DMS79 treated with DMSO at 0.1 percent for 48 hours (cell line): ENCODE results near the gene TGFBI.

Source experiments
- DNase-seq: peaks from one replicate; lab custom pipeline; 2025; lab: John Stamatoyannopoulos, UW

The TGFBI gene

DNA sequence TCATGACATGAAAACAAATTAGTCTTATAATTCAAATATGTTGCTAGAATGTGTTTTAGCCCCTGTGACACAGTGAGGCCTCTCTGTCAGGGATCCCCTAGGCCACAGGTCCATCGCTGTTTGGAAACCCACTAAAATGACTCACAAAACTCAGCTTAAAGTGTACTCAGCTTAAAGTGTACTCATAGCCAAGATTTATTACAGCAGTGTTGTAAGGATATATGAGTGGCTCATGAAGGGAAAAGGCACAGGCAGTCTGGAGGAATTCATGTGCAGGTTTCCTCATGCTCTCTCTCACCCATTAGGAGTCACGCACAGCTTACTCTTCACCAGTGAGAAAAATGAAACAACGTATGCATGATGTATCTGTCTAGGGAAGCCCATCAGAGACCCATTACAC is 24.4 kb upstream of the TGFBI start:
- DNase-seq, result no peak

DNA sequence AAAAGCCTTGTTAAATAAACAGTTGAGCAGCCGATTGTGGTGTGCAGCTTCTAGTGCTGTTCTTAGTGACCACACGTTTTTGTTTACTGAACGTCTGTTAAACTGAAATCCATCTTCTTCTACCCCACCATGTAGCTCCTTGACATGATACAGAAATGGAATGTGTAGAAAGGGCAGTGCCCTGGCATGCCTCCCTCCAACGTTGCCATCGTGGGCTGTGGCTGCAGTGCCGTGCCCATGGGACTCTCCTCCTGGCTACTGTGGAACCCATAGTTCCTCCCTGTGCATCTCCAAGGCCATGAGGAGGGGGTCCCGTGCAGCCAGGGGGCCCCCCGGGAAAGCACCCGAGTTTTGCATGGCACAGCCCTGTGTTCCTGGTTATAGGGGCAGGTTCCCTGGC is 23.3 kb upstream of the TGFBI start:
- DNase-seq, result no peak

DNA sequence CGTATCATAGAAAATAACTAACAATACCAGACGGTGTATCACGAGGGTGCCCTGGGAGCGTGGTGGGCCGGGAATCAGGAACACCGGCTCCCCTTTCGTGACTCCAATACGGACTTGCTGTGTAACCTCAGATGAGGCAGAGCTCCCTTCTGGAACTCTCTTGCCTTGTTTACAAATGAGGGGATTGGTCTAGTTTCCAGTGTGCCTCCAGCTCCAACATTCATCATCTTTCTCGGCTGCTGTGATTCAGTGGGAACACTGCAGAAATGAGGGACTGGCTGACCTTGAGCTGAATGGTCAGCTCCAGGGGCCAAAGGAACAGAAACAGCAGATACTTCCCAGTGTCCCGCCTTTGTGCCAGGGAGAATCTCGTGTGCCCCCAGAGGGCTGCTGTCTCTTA is 22.6 kb upstream of the TGFBI start:
- DNase-seq, result no peak

DNA sequence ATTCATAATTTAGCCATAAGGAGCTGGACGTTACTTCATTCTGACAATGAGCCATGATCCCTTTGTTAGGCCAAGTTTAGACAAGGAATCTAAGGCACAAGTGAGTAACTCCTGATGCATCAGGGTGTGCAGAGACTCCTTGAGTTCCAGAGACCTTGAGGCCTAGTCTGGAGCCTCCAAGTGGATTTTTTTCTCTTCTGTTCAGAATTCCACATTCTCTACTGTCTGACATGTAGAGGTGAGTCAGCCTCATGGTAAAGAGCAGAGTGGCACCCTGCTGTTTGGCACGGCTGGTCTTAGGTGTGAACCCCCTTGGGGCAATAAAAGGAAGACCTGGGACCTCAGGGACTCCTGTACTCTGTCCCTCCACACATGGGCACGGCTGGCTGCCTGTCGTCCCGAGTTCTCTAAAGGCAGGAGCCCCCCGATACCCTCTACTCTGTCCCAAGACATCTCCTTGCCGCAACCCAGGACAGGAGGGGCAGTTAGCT is 22.0 kb upstream of the TGFBI start:
- no peak for DNase-seq

DNA sequence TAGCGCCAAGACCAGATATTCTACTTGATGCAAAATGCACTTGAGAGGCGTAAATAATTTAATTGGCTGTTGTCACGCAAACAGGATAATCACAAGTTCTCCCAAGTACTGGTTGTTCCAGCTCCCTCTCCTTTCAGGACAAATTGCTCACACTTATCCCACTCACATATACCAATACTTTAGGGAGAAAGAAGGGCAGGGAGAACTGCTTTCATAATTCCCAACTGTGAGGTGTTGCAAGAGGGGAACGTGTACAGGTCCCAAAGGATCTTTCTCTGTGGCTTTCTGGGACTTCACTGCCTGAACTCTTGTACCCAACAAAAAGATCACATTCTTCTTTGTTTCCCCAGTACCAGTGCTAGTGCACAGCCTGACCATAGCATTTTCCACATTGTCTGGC is 21.5 kb upstream of the TGFBI start:
- DNase-seq, result no peak

DNA sequence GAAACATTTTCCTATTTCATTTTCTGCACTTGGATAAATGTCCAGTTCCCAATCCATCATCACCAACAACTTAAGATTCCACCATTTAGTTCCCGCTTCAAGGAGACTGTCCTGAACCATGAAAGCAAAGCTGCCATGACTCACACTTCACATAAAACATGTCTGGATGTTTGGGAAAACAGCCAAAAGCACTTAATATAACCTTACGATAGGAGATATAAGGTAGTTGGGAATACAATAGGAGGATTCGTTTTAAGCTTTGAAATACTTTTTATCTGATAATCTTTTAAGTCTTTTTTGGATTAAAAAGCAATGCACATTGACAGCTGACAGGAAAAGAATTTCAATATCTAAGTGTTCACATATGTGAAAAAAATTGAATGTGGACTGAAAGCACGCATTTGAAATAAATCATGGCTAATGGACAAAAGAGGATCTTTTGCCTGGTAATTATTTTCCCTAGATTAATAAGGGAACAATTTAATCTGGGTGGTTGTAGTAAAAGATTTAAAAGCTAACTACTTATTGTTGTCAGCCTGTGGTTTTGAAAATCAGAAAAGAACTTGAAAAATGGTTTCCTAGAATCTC is 17.3 kb upstream of the TGFBI start:
- peak; percentile 25 for DNase-seq

DNA sequence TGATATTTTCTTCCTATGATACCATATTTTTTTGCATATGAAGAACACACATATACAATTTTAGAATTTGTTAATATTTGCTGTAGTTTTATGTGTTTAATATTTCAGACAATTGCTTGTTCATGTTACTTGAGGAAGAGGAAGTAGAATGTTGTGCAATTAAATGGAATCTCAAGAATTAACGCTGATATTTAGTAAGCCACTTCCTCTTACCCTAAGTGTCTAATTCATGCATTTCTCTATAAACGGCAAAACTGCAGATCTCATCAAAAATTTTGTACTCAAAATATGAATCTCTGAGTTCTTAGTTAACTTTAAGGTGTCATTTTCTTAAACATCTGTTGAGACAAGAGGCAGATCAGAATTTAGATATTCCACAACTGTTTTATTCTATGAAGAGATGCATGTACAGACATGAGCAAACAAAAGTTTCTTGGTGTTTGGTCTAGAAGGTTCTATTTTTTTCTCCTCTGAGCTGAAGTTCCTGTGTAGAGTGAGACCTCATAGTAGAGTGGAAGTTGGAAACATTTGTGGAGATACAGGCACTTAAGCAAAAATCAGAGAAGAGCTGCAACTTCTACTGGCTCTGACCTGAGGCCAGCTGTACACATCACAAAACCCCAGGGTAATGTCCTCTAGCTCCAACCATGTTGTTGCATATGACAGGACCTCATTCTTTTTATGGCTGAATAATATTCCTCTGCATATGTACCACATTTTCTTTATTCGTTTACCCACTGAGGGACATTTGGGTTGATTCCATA is 16.6 kb upstream of the TGFBI start:
- no peak for DNase-seq

DNA sequence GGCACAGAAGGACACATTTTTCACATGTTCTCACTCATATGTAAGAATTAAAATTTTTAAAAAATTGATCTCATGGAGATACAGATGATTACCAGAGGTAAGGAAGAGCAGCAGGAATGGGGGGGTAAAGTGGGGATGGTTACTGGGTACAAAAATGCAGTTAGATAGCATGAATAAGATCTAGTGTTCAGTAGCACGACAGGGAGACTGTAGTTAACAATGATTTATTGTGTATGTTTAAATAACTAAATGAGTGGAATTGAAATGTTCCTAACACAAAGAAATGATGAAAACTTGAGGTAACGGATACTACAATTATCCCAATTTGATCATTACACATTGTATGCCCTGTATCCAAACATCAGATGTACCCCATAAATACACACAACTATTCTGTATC is 15.2 kb upstream of the TGFBI start:
- DNase-seq, result no peak

DNA sequence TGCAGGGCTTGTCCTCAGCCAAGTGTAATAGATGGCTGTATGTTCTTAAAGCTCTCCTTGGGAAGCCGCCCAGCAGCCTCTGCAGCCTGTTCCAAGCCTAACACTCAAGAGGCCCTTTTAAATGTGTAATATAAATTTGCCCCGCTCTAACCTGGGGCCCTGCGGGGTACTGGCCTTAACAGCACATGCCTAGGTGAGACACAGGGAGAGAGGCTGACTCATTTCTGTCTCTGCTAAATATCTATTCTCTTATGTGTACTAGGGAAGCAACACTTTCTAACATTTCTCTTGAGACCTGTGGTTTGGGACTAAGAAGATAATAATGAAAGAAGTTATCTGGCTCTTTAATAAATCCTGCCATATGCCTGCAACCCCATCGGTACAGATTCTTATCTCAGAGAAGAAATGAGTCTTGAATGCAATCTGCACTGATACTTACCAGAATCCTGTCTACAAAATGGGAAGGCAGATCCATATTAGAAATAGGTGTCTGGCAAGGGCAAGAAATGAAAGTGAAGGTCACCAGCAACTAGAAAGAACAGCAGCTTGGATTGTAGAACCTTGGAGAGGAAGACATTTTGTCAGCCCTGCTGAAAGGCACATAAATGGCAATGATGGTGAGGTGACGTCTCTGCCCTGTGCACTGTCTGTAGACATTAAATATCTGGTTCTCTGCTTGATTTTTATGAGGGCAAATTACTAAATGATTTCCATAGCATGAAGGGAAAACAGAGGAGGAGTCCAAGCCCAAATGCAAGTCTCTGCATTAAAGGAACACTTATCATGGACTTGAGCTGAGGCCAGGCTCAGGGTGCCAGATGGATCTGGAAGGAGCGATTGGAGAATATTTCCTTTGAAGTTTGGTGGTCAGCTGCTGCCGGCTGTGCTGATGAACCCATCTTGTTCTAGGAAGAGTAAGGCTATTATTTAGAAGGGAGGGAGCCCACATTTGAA is 14.5 kb upstream of the TGFBI start:
- no peak for DNase-seq

DNA sequence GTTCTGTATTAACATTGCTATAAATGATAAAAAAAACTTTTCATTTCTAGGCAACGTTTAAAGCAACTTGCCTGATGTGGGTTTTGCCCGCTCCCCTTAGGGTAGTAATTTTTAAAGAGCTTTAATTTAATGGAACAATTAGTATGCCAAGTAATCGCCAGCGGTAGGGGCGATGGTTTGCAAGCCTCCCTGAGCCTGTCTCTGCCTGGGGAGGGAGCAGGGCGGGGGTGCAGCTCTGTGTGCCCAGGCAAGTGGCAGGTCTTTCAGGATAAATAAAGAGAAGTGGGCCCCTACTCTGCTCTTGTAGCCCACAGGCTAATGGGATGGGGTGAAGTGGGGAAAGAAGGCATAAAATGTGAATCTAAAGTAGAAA is 13.8 kb upstream of the TGFBI start:
- DNase-seq, result no peak

DNA sequence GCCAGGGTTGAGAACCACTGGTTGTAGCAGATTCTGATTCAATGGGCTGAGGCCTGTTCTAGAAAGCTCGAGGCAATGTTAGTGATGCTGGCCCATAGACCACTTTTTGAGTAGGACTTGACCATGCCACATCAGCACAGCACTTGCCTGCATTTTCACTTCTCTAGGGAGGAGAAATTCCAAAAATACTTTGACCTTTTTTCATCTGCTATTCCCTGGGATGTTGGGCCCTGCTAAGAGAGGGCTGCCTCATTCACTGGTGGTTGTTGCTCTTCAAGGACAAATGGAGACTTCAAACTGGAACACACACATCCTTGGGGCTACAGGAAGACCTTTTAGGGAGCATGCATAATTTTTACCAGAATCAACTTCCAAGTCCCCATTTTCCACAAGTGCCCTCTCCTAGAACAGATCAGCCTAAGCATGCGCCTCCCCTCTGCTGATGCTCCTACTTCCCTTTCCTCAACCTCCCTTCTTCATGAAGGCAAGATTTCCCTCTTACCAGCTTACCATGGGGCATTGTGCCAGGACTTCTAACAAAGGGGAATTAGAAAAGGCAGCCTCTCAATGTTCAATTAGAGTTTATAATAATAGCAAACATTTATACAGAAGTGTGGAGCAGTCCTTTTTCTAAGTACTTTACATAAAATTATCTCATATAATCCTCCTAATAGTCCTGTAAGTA is 12.7 kb upstream of the TGFBI start:
- no peak for DNase-seq

DNA sequence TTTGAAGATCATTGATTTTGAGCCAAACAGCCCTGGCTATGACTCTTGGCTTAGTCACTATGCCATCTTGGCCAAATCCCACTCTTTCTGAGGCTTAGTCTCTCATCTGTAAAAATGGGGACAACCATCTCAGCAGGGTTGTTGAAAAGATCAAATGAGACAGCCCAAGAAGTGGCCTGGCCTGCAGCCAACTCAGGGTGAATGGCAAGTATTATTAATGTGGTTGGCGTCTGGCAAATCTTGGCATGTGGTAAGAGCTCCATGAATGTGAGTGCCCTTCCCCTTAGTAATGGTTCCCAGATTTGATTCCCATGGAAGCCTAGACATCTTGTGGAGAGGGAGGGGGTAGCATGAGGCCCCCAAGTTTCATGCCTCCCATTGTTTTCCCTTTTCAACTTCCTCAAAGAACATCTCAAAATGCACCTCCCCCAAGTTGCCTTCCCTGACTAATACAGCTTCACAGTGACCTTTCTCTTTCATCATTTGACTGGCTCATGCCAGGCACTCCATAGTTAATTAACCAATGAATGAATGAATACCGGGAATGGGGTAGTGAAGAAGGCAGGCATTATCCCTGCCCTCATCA is 11.8 kb upstream of the TGFBI start:
- peak; percentile 53 for DNase-seq

DNA sequence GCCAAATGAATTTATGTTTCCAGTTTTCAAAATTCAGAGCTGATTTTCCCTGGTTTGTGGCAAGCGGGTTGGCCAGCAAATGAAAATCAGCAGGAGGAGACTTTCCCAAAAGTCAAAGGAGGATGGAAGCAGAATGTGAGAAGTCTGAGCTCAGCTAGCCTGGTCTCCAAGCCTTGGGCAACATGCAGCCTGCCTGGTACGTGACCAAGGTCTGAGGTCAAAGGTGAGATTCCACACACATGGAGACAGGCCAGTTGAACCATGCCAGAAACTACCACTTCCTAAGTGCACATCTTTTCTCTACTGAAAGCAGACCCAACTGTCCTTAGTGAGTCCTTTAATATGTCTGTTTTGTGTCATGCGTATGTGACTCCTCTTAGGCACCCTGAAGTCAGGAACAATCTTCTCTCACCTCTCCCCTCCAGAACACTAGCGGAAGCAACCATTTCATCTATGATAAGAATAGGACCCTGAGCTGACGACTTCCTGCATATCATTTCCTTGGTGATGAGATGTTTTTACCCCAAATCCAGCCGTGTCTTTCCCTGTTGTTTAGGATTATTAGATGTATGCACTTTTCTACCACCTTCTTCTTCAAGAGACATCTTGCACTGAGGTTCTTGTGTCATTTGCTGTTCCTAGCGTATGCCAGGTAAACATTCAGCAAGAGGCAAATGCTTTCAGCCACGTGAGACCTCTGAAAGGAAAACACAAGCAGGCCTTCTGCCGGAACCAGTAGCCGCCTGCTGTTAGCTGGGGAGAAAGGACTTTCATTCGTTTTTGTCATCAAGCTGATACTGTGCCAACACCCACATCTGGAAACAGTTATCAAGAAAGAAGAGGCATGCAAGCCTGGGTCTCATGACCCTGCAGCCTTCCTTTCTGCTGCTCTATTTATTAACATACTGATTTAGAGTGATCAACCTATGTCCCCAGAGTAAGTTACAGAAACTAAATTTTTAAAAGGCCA is 9.7 kb upstream of the TGFBI start:
- DNase-seq, result no peak

DNA sequence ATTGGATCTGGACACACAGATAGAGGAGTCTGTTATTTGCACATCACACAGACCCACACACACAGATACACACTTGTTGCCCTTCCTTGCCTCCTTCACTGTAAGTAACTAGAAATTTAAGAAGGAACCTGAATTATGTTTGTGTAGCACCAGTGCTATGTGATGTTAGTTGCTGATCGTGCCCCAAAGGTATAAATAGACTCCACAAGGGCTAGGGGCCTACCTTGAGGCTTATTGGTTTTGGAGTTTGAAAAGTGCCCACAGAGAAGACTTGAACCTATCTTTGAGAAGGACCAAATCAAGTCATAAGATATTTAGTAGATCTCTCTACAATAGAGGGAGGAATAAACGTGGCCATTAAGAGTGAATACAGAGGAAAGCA is 8.8 kb upstream of the TGFBI start:
- DNase-seq, result no peak

DNA sequence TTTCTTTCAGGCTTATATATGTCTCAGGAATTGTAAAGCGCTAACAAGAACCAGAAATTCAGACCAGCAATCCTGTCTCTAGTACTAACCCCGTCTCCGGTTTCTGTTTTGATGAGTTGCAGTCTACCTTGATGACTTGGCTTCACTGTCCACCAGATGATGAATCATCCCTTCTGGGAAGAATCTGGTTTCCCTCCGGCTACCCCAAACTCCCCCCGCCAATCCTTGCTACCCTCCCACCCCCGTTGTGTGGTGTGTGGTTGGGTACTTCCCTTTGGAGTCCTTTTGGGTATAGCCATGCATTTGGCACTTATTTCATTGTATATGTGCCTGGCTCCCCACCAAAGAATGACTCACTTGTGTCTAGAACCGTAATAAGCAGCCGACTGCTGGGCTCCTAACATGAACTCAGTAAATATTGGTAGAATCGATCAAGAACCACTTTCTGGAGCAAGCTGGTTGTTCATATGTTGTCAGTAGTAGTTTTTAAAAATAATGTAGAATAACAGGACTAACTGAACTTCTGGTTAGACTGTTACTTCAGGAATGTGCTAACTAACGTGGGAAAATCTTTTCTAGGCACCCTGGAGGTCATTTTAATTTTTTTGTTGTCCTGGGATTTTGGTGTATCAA is 8.3 kb upstream of the TGFBI start:
- no peak for DNase-seq

DNA sequence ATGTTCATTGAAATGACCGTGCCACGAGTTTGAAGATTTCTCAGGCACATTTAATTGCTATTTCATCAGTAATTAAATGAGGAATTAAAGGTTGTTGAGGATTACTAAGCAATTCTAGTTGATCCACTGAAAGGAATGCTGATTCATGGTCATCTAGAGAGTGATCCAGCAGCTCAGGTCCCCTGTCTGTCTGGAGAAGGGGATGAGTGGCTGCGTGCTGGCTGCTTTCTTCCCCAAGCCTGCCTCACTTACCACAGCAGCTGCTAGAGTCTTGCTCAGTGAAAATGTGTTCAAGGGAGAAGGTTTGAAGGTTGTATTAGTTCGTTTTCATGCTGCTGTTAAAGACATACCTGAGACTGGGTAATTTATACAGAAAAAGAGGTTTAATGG is 7.8 kb upstream of the TGFBI start:
- no peak for DNase-seq

DNA sequence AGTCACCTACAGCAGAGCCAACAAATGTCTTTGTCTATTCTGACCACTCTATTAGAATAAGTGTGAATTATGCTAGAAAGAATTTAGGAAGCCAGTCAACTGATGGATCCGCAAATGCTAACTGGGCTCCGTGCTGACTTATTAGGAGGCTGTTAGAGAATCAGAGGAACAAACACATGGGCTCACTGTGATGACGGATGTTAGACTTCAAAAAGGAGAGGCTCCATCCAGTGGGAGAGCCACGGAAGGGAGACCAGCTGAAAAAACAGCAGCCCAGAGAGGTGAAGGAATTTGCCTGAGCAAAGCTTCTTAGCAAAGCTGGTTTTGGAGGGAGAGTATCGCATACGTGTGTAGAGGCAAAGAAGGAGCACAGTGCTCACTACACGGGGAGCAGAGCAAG is 5.8 kb upstream of the TGFBI start:
- DNase-seq, result no peak

DNA sequence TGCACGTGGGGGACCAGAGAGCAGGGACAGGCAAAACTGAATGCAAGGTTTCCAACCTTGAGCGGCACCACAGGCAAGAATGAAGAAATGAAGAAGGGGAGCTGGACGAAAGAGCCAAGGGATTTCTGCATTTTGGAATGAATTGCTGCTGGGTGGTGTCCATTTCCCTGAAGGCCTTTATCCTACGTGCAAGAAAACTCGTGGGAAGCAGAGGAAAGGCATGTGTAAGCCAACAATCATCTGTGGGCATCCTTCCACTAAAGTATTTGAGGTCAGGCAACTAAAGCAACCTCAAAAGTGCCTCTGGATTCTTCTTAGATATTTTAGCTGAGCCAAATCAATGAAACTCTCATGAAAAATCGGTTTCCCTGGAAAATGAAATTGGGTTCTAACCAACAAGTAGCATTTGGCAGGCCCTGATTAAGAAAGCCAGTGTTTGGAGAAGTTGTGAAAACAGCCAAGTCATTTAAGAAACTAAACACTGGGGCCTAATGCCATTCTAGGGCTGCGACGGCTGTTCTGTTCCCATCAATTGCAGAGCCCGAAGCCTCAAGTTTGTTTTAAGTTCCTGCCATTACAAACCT is 4.7 kb upstream of the TGFBI start:
- no peak for DNase-seq

DNA sequence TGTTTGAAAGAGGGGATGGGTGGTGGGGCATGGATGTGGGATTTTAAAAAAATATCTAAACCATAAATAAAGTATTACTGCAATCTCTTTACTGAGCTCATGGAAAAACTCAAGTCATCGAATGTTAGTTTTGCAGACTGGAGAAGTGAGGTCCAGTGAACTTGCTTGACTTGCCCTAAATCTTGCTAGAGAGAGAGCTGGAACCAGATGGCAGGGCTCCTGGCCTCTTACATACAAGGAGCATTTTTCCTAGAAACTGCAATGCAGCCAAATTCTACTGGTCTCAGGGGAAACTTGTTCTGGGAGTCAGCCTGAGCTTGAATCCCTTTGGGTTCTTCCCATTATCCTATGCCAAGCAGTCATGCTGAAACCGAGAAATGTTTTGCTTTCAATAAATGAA is 2.9 kb upstream of the TGFBI start:
- no peak for DNase-seq

DNA sequence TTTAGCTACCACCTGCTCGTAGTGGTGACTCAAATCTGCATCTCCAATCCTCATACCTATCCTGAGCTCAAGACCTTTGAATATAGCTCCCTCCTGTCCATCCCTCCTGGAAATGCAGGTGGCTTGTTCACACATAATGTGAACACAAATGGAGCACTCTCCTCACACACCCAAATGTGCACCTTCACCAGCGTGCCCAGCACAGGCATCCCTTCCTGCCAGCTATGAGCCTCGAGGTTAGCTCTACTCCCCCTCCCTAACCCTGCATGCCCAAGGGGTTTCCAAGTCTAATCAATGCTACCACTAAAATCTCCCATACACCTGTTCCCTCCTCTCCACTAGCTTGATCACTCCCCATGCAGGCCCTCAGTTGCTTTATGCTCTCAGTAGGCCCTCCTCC is 2.2 kb upstream of the TGFBI start:
- no peak for DNase-seq
